ENCODE measurements around the gene CD200.

DNA sequence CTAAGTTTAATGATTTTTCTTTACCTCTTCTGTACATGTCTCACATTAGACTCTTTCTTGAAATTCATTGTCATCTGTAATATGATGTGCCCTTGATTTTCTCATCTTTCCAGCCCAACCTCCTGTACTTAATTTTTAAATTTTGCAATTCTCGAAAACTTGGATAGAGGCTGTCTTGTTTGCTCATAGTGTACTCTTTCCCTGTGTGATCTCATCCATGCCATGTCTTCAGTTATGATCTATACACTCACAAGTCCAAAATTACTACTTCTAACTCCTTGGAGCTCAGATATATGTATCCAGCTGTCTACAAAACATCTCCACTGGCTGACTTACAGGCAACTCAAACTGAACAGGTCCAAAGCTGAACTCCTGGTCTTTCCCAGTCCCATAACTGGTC is 42.2 kb downstream of the CD200 start:
- TF ChIP-seq POLR2A (IDR thresholded peaks at IDR 0.05), result no peak
- no peak for TF ChIP-seq POLR2AphosphoS5 (IDR thresholded peaks at IDR 0.05; ENCODE audit: insufficient read depth in 1 of 2, low read depth in 1 of 2)
- TF ChIP-seq, protein P1, sequence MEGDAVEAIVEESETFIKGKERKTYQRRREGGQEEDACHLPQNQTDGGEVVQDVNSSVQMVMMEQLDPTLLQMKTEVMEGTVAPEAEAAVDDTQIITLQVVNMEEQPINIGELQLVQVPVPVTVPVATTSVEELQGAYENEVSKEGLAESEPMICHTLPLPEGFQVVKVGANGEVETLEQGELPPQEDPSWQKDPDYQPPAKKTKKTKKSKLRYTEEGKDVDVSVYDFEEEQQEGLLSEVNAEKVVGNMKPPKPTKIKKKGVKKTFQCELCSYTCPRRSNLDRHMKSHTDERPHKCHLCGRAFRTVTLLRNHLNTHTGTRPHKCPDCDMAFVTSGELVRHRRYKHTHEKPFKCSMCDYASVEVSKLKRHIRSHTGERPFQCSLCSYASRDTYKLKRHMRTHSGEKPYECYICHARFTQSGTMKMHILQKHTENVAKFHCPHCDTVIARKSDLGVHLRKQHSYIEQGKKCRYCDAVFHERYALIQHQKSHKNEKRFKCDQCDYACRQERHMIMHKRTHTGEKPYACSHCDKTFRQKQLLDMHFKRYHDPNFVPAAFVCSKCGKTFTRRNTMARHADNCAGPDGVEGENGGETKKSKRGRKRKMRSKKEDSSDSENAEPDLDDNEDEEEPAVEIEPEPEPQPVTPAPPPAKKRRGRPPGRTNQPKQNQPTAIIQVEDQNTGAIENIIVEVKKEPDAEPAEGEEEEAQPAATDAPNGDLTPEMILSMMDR (IDR thresholded peaks at IDR 0.05), result no peak

All from vagina (tissue), 2 donors.